ENCODE results near the gene ZNF576.

Gene ZNF576

DNA sequence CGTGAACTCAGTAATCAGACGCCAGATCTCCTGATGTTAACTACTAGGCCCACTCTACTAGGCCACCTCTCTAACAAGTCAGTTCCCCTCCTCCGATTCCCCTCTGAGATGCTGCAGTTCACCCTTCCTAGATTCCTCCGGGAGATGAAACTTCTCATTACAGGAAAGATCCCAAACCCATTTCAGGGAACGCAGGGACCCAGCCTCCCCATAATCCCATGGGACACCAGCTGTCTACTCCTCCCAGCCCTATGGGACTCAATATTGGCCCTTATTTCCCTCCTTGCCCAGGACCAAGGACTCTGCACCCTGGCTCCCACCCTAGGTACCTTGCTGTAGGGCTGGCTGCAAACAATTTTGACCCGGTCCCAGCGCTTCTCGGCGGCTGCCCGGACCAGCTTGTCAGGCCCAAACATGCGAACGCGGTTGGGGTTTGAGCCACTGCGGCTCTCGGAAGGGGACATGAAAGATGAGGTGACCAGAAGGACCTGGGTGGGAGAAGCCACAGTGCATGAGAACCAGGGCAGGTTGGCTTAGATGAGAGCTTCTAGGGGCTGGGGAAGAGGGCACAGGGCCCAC lies 42.0 kb upstream of the ZNF576 start:
- TF ChIP-seq, protein P1, sequence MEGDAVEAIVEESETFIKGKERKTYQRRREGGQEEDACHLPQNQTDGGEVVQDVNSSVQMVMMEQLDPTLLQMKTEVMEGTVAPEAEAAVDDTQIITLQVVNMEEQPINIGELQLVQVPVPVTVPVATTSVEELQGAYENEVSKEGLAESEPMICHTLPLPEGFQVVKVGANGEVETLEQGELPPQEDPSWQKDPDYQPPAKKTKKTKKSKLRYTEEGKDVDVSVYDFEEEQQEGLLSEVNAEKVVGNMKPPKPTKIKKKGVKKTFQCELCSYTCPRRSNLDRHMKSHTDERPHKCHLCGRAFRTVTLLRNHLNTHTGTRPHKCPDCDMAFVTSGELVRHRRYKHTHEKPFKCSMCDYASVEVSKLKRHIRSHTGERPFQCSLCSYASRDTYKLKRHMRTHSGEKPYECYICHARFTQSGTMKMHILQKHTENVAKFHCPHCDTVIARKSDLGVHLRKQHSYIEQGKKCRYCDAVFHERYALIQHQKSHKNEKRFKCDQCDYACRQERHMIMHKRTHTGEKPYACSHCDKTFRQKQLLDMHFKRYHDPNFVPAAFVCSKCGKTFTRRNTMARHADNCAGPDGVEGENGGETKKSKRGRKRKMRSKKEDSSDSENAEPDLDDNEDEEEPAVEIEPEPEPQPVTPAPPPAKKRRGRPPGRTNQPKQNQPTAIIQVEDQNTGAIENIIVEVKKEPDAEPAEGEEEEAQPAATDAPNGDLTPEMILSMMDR (IDR thresholded peaks at IDR 0.05; ENCODE audit: low read length, missing control alignments): no peak
- H3K4me3 ChIP-seq (replicated peaks; ENCODE audit: low read depth, low read length): no peak overlapping the region
- no peak for DNase-seq (ENCODE audit: low read depth)

DNA sequence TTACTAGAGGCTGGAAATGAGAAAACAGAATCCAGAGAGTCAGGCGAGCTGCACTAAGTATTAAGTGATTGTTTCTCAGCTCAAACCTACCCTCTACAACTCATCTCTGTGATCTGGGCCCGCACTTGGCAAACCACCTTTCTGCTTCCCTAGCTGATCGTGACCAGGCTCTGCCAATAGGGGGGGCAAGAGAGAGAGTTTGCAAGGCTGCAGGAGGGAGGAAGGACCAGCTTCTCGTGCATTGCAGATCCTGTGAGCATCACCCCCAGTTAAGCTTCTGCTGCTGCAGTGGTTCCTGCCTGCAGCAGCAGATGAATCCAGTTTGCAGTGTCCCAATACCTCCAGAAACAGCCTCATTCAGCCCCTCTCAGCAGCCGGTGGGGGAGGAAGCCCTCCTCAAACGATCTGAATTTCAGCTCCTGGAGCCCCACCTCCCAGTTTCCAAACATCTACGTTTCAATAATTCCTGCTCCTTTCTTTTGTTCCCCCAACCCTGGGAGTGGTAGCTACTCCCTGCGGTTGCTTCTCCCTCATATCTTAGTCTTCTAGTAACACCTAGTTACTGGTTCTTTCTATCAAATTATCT lies 41.1 kb upstream of the ZNF576 start:
- no peak overlapping the region for H3K4me3 ChIP-seq (replicated peaks; ENCODE audit: low read depth, low read length)
- peak; percentile 79 for DNase-seq (ENCODE audit: low read depth)
- TF ChIP-seq, protein P1 (IDR thresholded peaks at IDR 0.05; ENCODE audit: low read length, missing control alignments): peak; percentile 91

DNA sequence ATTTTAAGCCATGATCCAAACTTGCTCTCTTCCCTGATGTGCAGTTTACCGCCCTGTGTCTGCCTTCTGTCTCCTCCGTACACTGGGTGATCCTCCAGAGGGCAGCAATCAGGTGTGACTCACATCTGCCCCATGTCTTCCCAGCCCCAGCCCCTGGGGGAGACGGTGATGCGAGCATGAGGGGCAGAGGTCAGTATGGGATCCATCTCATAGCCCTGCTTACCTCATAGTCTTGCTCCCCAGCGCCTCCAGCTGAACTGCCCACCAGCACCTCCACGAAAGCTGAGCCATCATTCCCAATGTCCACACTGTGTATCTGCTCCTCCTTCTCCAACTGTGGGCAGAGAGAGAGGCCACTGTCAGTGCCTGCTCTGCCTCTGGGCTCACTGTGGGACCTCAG lies 35.7 kb upstream of the ZNF576 start:
- TF ChIP-seq, protein P1 (IDR thresholded peaks at IDR 0.05; ENCODE audit: low read length, missing control alignments): no peak
- no peak for DNase-seq (ENCODE audit: low read depth)
- no peak overlapping the region for H3K4me3 ChIP-seq (replicated peaks; ENCODE audit: low read depth, low read length)

DNA sequence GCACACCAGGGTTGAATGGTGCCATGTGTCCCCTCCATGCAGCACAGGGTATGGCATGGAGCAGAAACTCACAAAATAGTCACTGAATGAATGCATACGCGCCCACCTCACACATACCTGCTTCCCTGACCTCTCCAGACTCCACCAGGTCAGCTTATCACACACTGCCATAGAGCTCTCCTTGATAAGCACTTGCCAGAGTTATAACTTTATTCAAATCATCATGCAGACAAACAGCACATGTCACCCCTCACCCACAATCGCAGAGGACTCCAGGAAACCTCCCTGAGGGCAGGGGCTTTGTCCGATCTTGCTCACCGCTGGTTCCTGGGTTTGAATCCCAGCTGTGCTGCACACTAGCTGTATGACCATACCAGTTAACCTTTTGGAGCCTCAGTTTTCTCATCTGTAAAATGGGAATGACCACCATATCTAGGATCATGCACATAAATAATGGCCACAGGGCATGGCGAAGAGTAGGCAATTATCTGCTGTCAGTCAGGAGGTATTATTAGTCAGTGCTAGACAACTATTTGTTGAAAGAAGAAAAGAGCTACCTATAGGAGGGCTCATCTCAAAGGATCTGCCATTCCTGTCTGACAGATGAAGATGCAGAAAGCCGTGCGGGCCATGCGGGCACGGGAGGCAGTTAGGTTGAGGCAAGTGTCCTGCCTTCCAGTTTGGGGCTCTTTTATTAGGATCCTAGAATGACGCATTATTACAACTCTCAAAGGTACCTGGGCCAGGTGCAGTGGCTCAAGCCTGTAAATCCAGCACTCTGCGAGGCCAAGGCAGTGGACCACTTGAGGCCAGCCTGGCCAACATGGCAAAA lies 35.0 kb upstream of the ZNF576 start:
- TF ChIP-seq, protein P1 (IDR thresholded peaks at IDR 0.05; ENCODE audit: low read length, missing control alignments): no peak
- H3K4me3 ChIP-seq (replicated peaks; ENCODE audit: low read depth, low read length): no peak overlapping the region
- DNase-seq (ENCODE audit: low read depth): no peak

DNA sequence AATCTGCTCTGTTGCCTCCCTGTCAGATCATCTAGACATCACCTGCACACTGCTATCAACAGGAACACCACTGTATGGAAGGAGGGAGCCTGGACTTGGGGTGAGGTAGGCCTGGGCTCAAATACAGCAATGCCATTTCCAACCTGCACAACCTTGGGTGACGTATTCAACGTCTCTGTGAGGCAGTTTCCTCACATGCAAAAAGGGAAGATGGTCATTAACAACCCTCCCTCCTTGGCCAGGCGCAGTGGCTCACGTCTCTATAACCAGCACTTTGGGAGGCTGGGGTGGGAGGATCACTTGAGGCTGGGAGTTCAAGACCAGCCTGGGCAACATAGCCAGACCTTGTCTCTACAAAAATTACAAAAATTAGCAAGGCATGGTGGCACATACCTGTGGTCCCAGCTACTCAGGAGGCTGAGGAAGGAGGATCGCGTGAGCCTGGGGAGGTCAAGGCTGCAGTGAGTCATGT lies 34.1 kb upstream of the ZNF576 start:
- DNase-seq (ENCODE audit: low read depth): no peak
- no peak overlapping the region for H3K4me3 ChIP-seq (replicated peaks; ENCODE audit: low read depth, low read length)
- TF ChIP-seq, protein P1 (IDR thresholded peaks at IDR 0.05; ENCODE audit: low read length, missing control alignments): no peak

DNA sequence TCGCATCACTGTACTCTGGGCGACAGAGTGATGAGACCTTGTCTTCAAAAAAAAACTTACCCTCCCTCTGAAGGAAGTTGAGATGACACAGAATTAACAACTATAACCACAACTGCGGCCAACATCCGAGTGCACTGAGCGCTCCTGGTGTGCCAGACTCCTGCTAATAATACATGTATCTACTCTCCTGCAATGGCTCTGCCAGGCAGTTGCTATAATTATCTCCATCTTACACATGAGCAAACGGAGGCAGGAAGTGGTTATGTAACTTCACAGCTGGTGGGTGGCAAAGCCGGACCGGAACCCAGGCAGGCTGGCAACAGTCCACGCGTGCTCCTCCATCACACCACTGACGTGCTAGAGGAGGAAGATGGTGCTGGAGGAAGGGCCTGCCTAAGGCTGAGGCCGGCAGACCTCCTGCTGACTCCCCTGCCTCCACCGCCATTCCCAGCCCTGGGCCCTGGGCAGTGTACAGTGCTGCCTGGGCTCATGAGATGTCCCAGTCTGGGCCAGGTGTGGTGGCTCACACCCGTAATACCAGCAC lies 33.6 kb upstream of the ZNF576 start:
- DNase-seq (ENCODE audit: low read depth): peak; percentile 84
- TF ChIP-seq, protein P1 (IDR thresholded peaks at IDR 0.05; ENCODE audit: low read length, missing control alignments): no peak
- no peak overlapping the region for H3K4me3 ChIP-seq (replicated peaks; ENCODE audit: low read depth, low read length)
